WTC11 (cell line): ENCODE data around the gene SLC29A3. TPM values are rescaled to one million over a fixed set of nuclear protein-coding genes. Genes with fewer than 3 reads are reported as not detected.

Experiments
- ATAC-seq: fragments of 200-7000 bp; cut with Tn5 transposase; 2 replicates; pipeline ENCODE4 v1.10.0; 2021; ENCODE audit warnings: mild to moderate bottlenecking, moderate library complexity
- CTCF ChIA-PET: fragments of 300-600 bp; sonication (Branson Sonifier 250); formaldehyde crosslinking; loops from one replicate; lab custom pipeline; 2021; ENCODE audit warnings: antibody characterized with exemption; lab: Charles Lee
- POLR2A ChIA-PET: fragments of 350-600 bp; sonication (Branson Sonifier 250); formaldehyde crosslinking; loops from one replicate; lab custom pipeline; 2021; ENCODE audit warnings: antibody characterized with exemption; lab: Charles Lee
- DNase-seq: peaks from one replicate; pipeline ENCODE4 v3.0.0; 2021; ENCODE audit warnings: low spot score
- H3K27ac Mint-ChIP-seq: 2 replicates; pipeline ENCODE4 v1.8.0; 2021; ENCODE audit warnings: mixed read lengths
- H3K27me3 Mint-ChIP-seq: 2 replicates; pipeline ENCODE4 v1.8.0; 2021; ENCODE audit warnings: low read depth, mild to moderate bottlenecking, moderate library complexity, mixed read lengths
- H3K36me3 Mint-ChIP-seq: 2 replicates; pipeline ENCODE4 v1.8.0; 2021; ENCODE audit warnings: mixed read lengths
- H3K4me1 Mint-ChIP-seq: 2 replicates; pipeline ENCODE4 v1.8.0; 2022; ENCODE audit warnings: mixed read lengths
- H3K4me3 Mint-ChIP-seq: 2 replicates; pipeline ENCODE4 v1.8.0; 2021; ENCODE audit warnings: mild to moderate bottlenecking, moderate library complexity, mixed read lengths
- H3K9me3 Mint-ChIP-seq: 2 replicates; pipeline ENCODE4 v1.8.0; 2021; ENCODE audit warnings: mixed read lengths
- AFF4 ChIP-seq: sonication (generic); formaldehyde crosslinking; IDR thresholded peaks from 2 replicates; pipeline ENCODE4 v1.8.1; 2023; ENCODE audit warnings: mild to moderate bottlenecking, missing genetic modification reagents, borderline replicate concordance
- ATF1 ChIP-seq: sonication (generic); formaldehyde crosslinking; IDR thresholded peaks from 2 replicates; pipeline ENCODE4 v1.8.1; 2023; ENCODE audit warnings: mild to moderate bottlenecking, moderate library complexity, missing genetic modification reagents
- ETV6 ChIP-seq: sonication (generic); formaldehyde crosslinking; IDR thresholded peaks from 2 replicates; pipeline ENCODE4 v1.8.1; 2022; ENCODE audit warnings: mild to moderate bottlenecking, missing genetic modification reagents
- FOXJ3 ChIP-seq: sonication (generic); formaldehyde crosslinking; IDR thresholded peaks from 2 replicates; pipeline ENCODE4 v1.9.0; 2021; ENCODE audit warnings: missing genetic modification reagents, mild to moderate bottlenecking, borderline replicate concordance
- FOXP4 ChIP-seq: sonication (generic); formaldehyde crosslinking; IDR thresholded peaks from 2 replicates; pipeline ENCODE4 v1.8.0; 2022; ENCODE audit warnings: mild to moderate bottlenecking, missing genetic modification reagents
- NR3C1 ChIP-seq: sonication (generic); formaldehyde crosslinking; conservative IDR thresholded peaks from 2 replicates; pipeline ENCODE4 v1.8.1; 2023; ENCODE audit warnings: low read depth, mild to moderate bottlenecking, missing genetic modification reagents
- RELA ChIP-seq: sonication (generic); formaldehyde crosslinking; IDR thresholded peaks from 2 replicates; pipeline ENCODE4 v1.8.1; 2022; ENCODE audit warnings: missing genetic modification reagents, mild to moderate bottlenecking, borderline replicate concordance
- SOX15 ChIP-seq: fragments of 250-450 bp; sonication (Bioruptor Pico); IDR thresholded peaks from 2 replicates; pipeline ENCODE4 v1.9.0; 2021; ENCODE audit warnings: mild to moderate bottlenecking
- TEAD1 ChIP-seq: sonication (generic); formaldehyde crosslinking; IDR thresholded peaks from 2 replicates; pipeline ENCODE4 v1.8.0; 2022; ENCODE audit warnings: mild to moderate bottlenecking, missing genetic modification reagents
- ZMAT4 ChIP-seq: fragments of 250-450 bp; sonication (Bioruptor Pico); IDR thresholded peaks from 2 replicates; pipeline ENCODE4 v1.9.0; 2021; ENCODE audit warnings: mild to moderate bottlenecking
- total RNA-seq: library from RNA; stranded (reverse); gene quantifications from 3 replicates; pipeline ENCODE4 v1.2.3, GENCODE V29; 2021
- TF ChIP-seq, protein P1 (sequence below): fragments of 250-450 bp; sonication (Bioruptor Pico); IDR thresholded peaks from 2 replicates; pipeline ENCODE4 v1.9.0; 2021; ENCODE audit warnings: mild to moderate bottlenecking
- TF ChIP-seq, protein P2 (sequence below): sonication (generic); formaldehyde crosslinking; IDR thresholded peaks from 2 replicates; pipeline ENCODE4 v1.8.1; 2023; ENCODE audit warnings: mild to moderate bottlenecking, moderate library complexity, missing genetic modification reagents
- TF ChIP-seq, protein P3 (sequence below): sonication (generic); formaldehyde crosslinking; IDR thresholded peaks from 2 replicates; pipeline ENCODE4 v1.8.1; 2022; ENCODE audit warnings: mild to moderate bottlenecking, moderate library complexity, missing genetic modification reagents

SLC29A3 gene
- total RNA-seq, 1 experiment from 2014 or later, result 9.2 TPM

GRCh38 chr10:71396084-71396710 is 77.1 kb downstream of the SLC29A3 start (continued):
- TF ChIP-seq, protein P1, sequence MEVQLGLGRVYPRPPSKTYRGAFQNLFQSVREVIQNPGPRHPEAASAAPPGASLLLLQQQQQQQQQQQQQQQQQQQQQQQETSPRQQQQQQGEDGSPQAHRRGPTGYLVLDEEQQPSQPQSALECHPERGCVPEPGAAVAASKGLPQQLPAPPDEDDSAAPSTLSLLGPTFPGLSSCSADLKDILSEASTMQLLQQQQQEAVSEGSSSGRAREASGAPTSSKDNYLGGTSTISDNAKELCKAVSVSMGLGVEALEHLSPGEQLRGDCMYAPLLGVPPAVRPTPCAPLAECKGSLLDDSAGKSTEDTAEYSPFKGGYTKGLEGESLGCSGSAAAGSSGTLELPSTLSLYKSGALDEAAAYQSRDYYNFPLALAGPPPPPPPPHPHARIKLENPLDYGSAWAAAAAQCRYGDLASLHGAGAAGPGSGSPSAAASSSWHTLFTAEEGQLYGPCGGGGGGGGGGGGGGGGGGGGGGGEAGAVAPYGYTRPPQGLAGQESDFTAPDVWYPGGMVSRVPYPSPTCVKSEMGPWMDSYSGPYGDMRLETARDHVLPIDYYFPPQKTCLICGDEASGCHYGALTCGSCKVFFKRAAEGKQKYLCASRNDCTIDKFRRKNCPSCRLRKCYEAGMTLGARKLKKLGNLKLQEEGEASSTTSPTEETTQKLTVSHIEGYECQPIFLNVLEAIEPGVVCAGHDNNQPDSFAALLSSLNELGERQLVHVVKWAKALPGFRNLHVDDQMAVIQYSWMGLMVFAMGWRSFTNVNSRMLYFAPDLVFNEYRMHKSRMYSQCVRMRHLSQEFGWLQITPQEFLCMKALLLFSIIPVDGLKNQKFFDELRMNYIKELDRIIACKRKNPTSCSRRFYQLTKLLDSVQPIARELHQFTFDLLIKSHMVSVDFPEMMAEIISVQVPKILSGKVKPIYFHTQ, result no peak
- TF ChIP-seq, protein P2, sequence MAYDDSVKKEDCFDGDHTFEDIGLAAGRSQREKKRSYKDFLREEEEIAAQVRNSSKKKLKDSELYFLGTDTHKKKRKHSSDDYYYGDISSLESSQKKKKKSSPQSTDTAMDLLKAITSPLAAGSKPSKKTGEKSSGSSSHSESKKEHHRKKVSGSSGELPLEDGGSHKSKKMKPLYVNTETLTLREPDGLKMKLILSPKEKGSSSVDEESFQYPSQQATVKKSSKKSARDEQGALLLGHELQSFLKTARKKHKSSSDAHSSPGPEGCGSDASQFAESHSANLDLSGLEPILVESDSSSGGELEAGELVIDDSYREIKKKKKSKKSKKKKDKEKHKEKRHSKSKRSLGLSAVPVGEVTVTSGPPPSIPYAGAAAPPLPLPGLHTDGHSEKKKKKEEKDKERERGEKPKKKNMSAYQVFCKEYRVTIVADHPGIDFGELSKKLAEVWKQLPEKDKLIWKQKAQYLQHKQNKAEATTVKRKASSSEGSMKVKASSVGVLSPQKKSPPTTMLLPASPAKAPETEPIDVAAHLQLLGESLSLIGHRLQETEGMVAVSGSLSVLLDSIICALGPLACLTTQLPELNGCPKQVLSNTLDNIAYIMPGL (CRISPR knock-in tag), result peak; percentile 88; the same call in 1 of the 2 replicates
- TF ChIP-seq, all 79 proteins: peak for 4

DNA sequence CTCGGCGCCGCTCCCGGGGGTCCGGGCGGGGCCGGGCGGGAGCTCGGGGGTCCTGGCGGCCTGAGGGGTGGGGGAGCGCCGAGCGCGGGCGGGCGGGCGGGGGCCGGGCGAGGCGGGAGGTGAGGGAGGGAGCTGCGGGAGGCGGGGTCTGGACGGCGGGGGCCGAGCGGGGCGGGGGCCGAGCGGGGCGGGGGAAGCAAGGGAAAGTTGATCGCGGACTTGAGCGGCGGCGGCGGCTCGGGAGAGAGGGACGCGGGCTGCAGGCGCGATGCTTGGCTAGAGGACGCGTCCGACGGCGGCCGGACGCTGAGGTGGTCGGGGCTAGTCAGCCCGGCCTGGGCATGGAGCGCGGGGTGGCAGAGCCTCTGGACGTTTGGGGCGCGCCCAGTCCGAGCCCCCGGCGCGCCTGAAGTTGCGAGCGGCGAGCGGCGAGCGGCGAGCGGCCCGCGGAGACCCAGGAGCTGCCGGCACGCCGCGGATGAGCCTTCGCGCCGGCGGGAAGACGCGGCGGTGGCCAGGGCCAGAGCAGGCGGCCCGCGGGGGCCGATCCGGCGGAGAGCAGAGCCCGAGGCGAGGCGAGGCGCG is 77.7 kb downstream of the SLC29A3 start, which contains the start of gene CDH23:
CDH23 (plus strand) TSS at position 210 of the 585 bp plus-strand sequence. CDS start 42,912 bp downstream, outside the sequence.
- POLR2A ChIA-PET, result interaction anchor here (1.4 kb wide), 1 partner anchor 20 kb away, joined by 3 read pairs; no protein-coding TSS in a partner anchor
- Mint-ChIP-seq H3K9me3 (no peaks in the 10 kb centered on the region), H3K36me3 (no peaks in the 10 kb centered on the region), H3K27me3 (peaks cover 59% of the 10 kb centered on the region), H3K27ac (no peak within 1 kb of the TSS), H3K4me1 (peaks cover 20% of the 10 kb centered on the region), H3K4me3 (peak within 1 kb of the TSS; percentile 70)
- DNase-seq (peak; percentile 69), ATAC-seq (peak; percentile 21)
- CTCF ChIA-PET, result interaction anchor here (0.7 to 8.8 kb wide), 49 partner anchors 10 to 350 kb away, joined by 3 to 120 read pairs (median 5); partner anchors contain the start of gene SLC29A3
- TF ChIP-seq FOXJ3 (CRISPR knock-in tag), result no peak
- TF ChIP-seq, protein P3, sequence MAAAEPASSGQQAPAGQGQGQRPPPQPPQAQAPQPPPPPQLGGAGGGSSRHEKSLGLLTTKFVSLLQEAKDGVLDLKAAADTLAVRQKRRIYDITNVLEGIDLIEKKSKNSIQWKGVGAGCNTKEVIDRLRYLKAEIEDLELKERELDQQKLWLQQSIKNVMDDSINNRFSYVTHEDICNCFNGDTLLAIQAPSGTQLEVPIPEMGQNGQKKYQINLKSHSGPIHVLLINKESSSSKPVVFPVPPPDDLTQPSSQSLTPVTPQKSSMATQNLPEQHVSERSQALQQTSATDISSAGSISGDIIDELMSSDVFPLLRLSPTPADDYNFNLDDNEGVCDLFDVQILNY (CRISPR knock-in tag), result peak; percentile 58; the same call in 1 of the 2 replicates
- TF ChIP-seq FOXP4 (CRISPR knock-in tag), result 0 out of 2 replicates have a peak, but pooled peaks have one; percentile 13
- TF ChIP-seq AFF4, result no peak
- no peak for TF ChIP-seq NR3C1 (CRISPR knock-in tag)
- no peak for TF ChIP-seq ATF1
- TF ChIP-seq SOX15 (CRISPR knock-in tag), result no peak
- no peak for TF ChIP-seq TEAD1 (CRISPR knock-in tag)
- TF ChIP-seq RELA, result 0 out of 2 replicates have a peak, but pooled peaks have one; percentile 16
- TF ChIP-seq ETV6 (CRISPR knock-in tag), result peak; percentile 65; the same call in 1 of the 2 replicates
- no peak for TF ChIP-seq ZMAT4 (CRISPR knock-in tag)
